Measurements from ENCODE around the gene MLNR. TPM values are rescaled to one million over a fixed set of nuclear protein-coding genes. Genes with fewer than 3 reads are reported as not detected.
A peak's percentile ranks its signal among the peaks of the same experiment; 100 is the strongest.

MLNR gene
- total RNA-seq, 1 donor = not detected

DNA sequence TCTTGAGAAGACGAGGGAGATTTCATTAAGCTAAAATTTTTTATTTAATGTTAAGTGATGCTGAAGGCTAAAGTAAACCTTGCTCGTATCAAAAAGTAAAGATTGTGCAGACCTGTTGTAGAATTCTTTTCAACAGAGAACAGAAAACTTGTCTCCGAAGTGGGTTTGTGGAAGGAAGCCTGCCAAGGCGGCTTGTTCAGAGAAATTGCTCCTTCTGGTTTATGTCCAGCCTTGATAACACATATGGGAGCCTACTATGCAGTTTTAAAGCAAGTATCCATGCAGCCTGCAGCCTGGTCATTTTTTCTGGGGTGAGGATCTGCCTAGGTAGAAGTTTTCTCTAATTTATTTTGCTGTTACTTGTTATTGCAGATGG is 1.4 kb downstream of the MLNR start:
- DNase-seq (ENCODE audit: low read depth) = no peak
- no peak overlapping the region for H3K4me3 ChIP-seq (ENCODE audit: low read depth, low read length)
- TF ChIP-seq, protein P1, sequence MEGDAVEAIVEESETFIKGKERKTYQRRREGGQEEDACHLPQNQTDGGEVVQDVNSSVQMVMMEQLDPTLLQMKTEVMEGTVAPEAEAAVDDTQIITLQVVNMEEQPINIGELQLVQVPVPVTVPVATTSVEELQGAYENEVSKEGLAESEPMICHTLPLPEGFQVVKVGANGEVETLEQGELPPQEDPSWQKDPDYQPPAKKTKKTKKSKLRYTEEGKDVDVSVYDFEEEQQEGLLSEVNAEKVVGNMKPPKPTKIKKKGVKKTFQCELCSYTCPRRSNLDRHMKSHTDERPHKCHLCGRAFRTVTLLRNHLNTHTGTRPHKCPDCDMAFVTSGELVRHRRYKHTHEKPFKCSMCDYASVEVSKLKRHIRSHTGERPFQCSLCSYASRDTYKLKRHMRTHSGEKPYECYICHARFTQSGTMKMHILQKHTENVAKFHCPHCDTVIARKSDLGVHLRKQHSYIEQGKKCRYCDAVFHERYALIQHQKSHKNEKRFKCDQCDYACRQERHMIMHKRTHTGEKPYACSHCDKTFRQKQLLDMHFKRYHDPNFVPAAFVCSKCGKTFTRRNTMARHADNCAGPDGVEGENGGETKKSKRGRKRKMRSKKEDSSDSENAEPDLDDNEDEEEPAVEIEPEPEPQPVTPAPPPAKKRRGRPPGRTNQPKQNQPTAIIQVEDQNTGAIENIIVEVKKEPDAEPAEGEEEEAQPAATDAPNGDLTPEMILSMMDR (IDR thresholded peaks at IDR 0.05; ENCODE audit: insufficient read depth, low read depth, low read length) = no peak

DNA sequence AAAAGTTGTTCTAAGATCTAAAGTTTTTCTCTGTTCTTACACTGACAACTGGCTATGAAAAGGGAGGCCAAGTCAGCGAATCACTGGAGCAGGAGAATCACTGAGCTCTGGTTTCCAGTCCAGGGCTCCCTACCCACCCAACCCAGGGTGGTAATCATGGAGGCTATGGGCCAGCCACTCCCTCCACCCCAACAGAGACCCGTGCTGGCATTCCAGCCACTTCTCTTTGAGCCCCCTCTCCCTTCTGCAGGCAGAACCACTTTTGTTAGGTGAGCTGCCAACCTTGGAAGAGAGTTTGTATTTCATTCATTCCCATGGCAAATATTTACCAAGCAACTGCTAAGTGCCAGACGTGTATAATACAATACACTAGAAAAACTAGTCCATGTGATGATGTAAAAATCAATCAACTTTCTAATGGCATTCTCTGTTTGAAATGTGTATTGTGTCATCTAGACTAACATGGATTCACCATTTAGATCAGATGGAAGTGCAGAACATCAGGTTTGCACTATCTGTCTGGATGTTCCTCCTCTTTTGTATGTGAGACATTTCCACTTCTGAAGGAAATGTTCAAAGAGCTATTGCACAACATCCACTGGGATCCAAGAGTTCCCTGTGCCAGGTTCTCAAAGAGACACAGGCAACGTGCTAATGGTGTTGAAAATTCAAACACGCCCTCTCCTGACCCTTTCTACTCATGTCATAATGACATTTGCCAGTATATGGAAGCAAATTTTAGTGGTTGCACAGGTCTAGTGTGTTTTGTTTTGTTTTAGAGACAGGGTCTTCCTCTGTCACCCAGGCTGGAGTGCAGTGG is 5.3 kb downstream of the MLNR start:
- DNase-seq (ENCODE audit: low read depth) = peak; percentile 40
- no peak overlapping the region for H3K4me3 ChIP-seq (ENCODE audit: low read depth, low read length)
- TF ChIP-seq, protein P1 (IDR thresholded peaks at IDR 0.05; ENCODE audit: insufficient read depth, low read depth, low read length) = no peak

DNA sequence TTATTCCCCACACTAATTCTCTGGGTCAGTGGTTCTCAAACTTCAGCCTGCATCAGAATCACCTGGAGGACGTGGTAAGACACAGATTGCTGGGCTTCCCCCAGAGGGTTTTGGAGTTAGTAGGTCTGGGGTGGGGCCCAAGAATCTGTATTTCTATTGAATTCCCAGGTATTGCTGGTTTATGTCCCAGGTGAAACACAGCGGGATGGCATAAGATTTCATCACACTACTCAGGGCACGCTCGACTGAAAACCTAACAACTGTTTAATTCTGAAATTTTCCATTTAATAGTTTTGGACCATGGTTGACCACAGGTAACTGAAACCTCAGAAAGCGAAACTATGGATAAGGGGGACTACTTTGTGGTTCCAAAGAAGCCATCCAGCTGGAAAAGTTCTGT is 6.5 kb downstream of the MLNR start:
- TF ChIP-seq, protein P1 (IDR thresholded peaks at IDR 0.05; ENCODE audit: insufficient read depth, low read depth, low read length) = no peak
- H3K4me3 ChIP-seq (ENCODE audit: low read depth, low read length) = no peak overlapping the region
- no peak for DNase-seq (ENCODE audit: low read depth)

DNA sequence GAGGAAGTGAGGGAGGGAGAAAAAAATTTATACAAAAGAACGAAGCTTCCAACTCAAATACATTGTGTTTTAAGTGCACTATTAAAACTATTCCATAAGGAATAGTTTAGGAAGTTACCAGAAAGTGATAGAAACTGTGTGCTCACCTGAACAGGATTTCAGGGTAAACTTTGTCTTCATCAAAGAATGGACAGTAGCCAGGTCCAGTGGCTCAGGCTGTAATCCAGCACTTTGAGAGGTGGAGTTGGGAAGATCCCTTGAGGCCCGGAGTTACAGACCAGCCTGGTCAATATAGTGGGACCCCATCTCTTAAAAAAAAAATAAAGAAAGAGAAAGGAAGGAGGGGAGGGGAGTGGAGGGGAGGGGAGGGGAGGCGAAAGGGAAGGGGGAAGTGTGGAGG is 14.6 kb downstream of the MLNR start:
- DNase-seq (ENCODE audit: low read depth) = no peak
- TF ChIP-seq, protein P1 (IDR thresholded peaks at IDR 0.05; ENCODE audit: insufficient read depth, low read depth, low read length) = no peak
- no peak overlapping the region for H3K4me3 ChIP-seq (ENCODE audit: low read depth, low read length)

DNA sequence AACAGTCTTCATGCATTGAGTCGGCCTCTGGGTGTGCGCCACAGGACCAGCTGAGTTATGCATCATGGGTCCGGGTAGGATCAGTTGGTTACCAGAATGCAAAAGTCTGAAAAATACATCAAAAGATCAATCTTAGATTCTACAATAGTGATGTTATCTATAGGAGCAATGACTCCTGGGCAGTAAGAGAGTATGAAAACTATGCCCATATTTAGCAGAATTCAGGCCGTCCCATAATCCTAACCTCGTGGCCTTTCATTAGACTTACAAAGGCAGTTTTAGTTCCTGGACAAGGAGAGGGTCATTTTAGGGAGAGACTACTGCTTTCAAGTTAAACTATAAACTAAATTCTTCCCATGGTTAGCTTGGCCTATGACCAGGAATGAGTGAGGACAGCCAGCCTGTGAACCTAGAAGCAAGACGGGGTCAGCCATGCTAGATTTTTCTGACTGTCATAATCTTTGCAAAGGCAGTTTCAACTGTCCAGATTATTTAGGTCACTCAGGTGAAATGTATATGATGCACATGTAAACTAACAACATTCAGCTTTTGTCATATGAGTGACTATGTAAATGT is 15.8 kb downstream of the MLNR start:
- TF ChIP-seq, protein P1 (IDR thresholded peaks at IDR 0.05; ENCODE audit: insufficient read depth, low read depth, low read length) = no peak
- no peak for DNase-seq (ENCODE audit: low read depth)
- no peak overlapping the region for H3K4me3 ChIP-seq (ENCODE audit: low read depth, low read length)

DNA sequence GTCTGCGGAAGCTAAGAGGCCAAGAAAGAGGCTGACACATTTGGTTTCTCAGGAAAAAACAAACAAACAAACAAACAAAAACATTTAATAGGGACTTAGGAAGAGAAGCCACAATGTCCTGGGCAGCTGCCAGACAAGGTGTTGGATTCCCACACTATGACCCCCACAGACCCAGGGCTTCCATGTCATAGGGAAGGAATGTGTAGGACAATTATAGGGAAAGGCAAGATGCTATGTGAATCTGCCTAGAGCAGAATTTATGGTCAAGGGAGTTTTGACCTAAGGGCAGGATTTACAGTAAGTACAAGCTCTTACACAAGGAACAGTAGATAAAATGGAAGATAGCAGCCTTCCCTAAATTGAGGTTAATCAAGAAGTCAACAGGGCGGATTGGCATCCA is 18.5 kb downstream of the MLNR start:
- no peak for DNase-seq (ENCODE audit: low read depth)
- H3K4me3 ChIP-seq (ENCODE audit: low read depth, low read length) = no peak overlapping the region
- TF ChIP-seq, protein P1 (IDR thresholded peaks at IDR 0.05; ENCODE audit: insufficient read depth, low read depth, low read length) = no peak

Data from fibroblast of villous mesenchyme (primary cell).